ENCODE data around the gene DCP2. TPM values are rescaled to one million over a fixed set of nuclear protein-coding genes. Genes with fewer than 3 reads are reported as not detected.

Gene DCP2
- total RNA-seq, 1 donor from 2014 or later = 93.0 TPM

- peaks cover 22% of the 10 kb centered on the region for H3K4me1 Mint-ChIP-seq (ENCODE audit: low read depth)
Measured at GRCh38 chr5:112975721-112976431, 722 bp upstream of the DCP2 start.

GRCh38 chr5:112977440-112977861 is 853 bp downstream of the DCP2 start:
- no peak for TF ChIP-seq CTCF (IDR thresholded peaks at IDR 0.05; ENCODE audit: unreplicated experiment)

More at GRCh38 chr5:112975721-112976431, 722 bp upstream of the DCP2 start:
- peak overlapping the region; percentile 100 for H3K4me3 Mint-ChIP-seq (ENCODE audit: low read depth)
- no peak for TF ChIP-seq CTCF (IDR thresholded peaks at IDR 0.05; ENCODE audit: unreplicated experiment)
- peaks cover 2% of the 10 kb centered on the region for H3K36me3 Mint-ChIP-seq (ENCODE audit: insufficient read depth)
- no peaks in the 10 kb centered on the region for H3K9me3 Mint-ChIP-seq (ENCODE audit: low read depth)
- H3K27me3 Mint-ChIP-seq = no peaks in the 10 kb centered on the region
- DNase-seq (ENCODE audit: low spot score, unreplicated experiment) = no peak
- peak overlapping the region; percentile 99 for H3K27ac Mint-ChIP-seq

GRCh38 chr5:112978836-112979235 is 2.2 kb downstream of the DCP2 start:
- H3K4me1 Mint-ChIP-seq (ENCODE audit: low read depth) = peaks cover 26% of the 10 kb centered on the region
- H3K36me3 Mint-ChIP-seq (ENCODE audit: insufficient read depth) = peaks cover 10% of the 10 kb centered on the region
- TF ChIP-seq CTCF (IDR thresholded peaks at IDR 0.05; ENCODE audit: unreplicated experiment) = no peak
- no peaks in the 10 kb centered on the region for H3K9me3 Mint-ChIP-seq (ENCODE audit: low read depth)
- no peak overlapping the region for H3K27ac Mint-ChIP-seq
- H3K4me3 Mint-ChIP-seq (ENCODE audit: low read depth) = peak overlapping the region; percentile 100
- H3K27me3 Mint-ChIP-seq = no peaks in the 10 kb centered on the region
- DNase-seq (ENCODE audit: low spot score, unreplicated experiment) = no peak

More at GRCh38 chr5:112977440-112977861, 853 bp downstream of the DCP2 start:
- Mint-ChIP-seq H3K4me3 (ENCODE audit: low read depth) (peak overlapping the region; percentile 100), H3K27ac (peak overlapping the region; percentile 99), H3K9me3 (ENCODE audit: low read depth) (no peaks in the 10 kb centered on the region), H3K4me1 (ENCODE audit: low read depth) (peaks cover 26% of the 10 kb centered on the region), H3K36me3 (ENCODE audit: insufficient read depth) (peaks cover 7% of the 10 kb centered on the region), H3K27me3 (no peaks in the 10 kb centered on the region)
- no peak for DNase-seq (ENCODE audit: low spot score, unreplicated experiment)

- no peak for DNase-seq (ENCODE audit: low spot score, unreplicated experiment)
- H3K36me3 Mint-ChIP-seq (ENCODE audit: insufficient read depth) = peaks cover 10% of the 10 kb centered on the region
- TF ChIP-seq CTCF (IDR thresholded peaks at IDR 0.05; ENCODE audit: unreplicated experiment) = no peak
- H3K4me1 Mint-ChIP-seq (ENCODE audit: low read depth) = peaks cover 30% of the 10 kb centered on the region
- H3K27ac Mint-ChIP-seq = peak overlapping the region; percentile 60
- peak overlapping the region; percentile 59 for H3K4me3 Mint-ChIP-seq (ENCODE audit: low read depth)
- no peaks in the 10 kb centered on the region for H3K27me3 Mint-ChIP-seq
- H3K9me3 Mint-ChIP-seq (ENCODE audit: low read depth) = no peaks in the 10 kb centered on the region
Measured at GRCh38 chr5:112979723-112980122, 3.1 kb downstream of the DCP2 start.

GRCh38 chr5:112983363-112983762 is 6.8 kb downstream of the DCP2 start:
- TF ChIP-seq CTCF (IDR thresholded peaks at IDR 0.05; ENCODE audit: unreplicated experiment) = no peak
- DNase-seq (ENCODE audit: low spot score, unreplicated experiment) = no peak
- H3K27ac Mint-ChIP-seq = no peak overlapping the region
- H3K9me3 Mint-ChIP-seq (ENCODE audit: low read depth) = no peaks in the 10 kb centered on the region
- peaks cover 12% of the 10 kb centered on the region for H3K36me3 Mint-ChIP-seq (ENCODE audit: insufficient read depth)
- peaks cover 20% of the 10 kb centered on the region for H3K4me1 Mint-ChIP-seq (ENCODE audit: low read depth)
- H3K27me3 Mint-ChIP-seq = no peaks in the 10 kb centered on the region
- H3K4me3 Mint-ChIP-seq (ENCODE audit: low read depth) = no peak overlapping the region
